Colonic mucosa (tissue), 4 donors: ENCODE results near the gene HOXC5. TPM values are rescaled to one million over a fixed set of nuclear protein-coding genes. Genes with fewer than 3 reads are reported as not detected.

Source experiments
- DNase-seq: peaks from one replicate; pipeline ENCODE4 v3.0.0-alpha.2; 2020
- H3K27ac ChIP-seq: fragments of 200-600 bp; one replicate; pipeline ENCODE4 v1.8.0; 2021
- H3K27me3 ChIP-seq: fragments of 200-600 bp; one replicate; pipeline ENCODE4 v1.8.0; 2021
- H3K36me3 ChIP-seq: fragments of 200-600 bp; one replicate; pipeline ENCODE4 v1.8.0; 2021
- H3K4me1 ChIP-seq: fragments of 200-600 bp; one replicate; pipeline ENCODE4 v1.8.0; 2021; ENCODE audit warnings: mild to moderate bottlenecking
- H3K4me3 ChIP-seq: fragments of 200-600 bp; one replicate; pipeline ENCODE4 v1.8.0; 2021
- H3K9ac ChIP-seq, 2 donors: one replicate each; pipeline ENCODE4 v1.7.0; 2013; ENCODE audit warnings: control low read depth in 2 of 2, low read depth in 2 of 2, low read length in 2 of 2
- H3K9me3 ChIP-seq: fragments of 200-600 bp; one replicate; pipeline ENCODE4 v1.8.0; 2021
- CTCF ChIP-seq: fragments of 200-600 bp; IDR thresholded peaks from one replicate; pipeline ENCODE4 v1.8.0; 2022; ENCODE audit warnings: antibody characterized with exemption, mild to moderate bottlenecking
- intact Hi-C: fragments of 100-400 bp; cut with DNase I; formaldehyde crosslinking; loops from one replicate; pipeline ENCODE4 v1.14.1; 2022
- total RNA-seq, 2 donors: library from RNA; stranded (reverse); fragmentation: NEBNext Ultra II Directional in 1 of 2; extraction: Animal tissue kit (Norgen Biotek cat#: 25700) in 1 of 2; gene quantifications; one replicate each; pipeline ENCODE4 v1.2.1, GENCODE V29; 2021
- donor health status: healthy.
- donor health status: DM: no; HTN: no; CAD: no.
- donor health status: DM: no; HTN: no; CAD: no.

Gene HOXC5
- total RNA-seq, 2 donors from 2014 or later: not detected

GRCh38 chr12:54051026-54051842, 18.4 kb downstream of the HOXC5 start:
- Histone ChIP-seq H3K4me3 (no peak overlapping the region), H3K9ac (no peak overlapping the region), H3K27me3 (peaks cover 87% of the 10 kb centered on the region), H3K36me3 (no peaks in the 10 kb centered on the region), H3K4me1 (no peaks in the 10 kb centered on the region), H3K9me3 (no peaks in the 10 kb centered on the region), H3K27ac (no peak overlapping the region)
- intact Hi-C loops: no loop called here
- no peak for TF ChIP-seq CTCF
- no peak for DNase-seq

GRCh38 chr12:54051874-54052437, 19.1 kb downstream of the HOXC5 start:
- no peak overlapping the region for H3K27ac ChIP-seq
- DNase-seq: peak; percentile 37
- peaks cover 80% of the 10 kb centered on the region for H3K27me3 ChIP-seq
- no peaks in the 10 kb centered on the region for H3K9me3 ChIP-seq
- H3K36me3 ChIP-seq: no peaks in the 10 kb centered on the region
- peak overlapping the region in 1 of 2 donors; percentile 30 for H3K9ac ChIP-seq
- intact Hi-C loops: no loop called here
- TF ChIP-seq CTCF: no peak
- H3K4me1 ChIP-seq: no peaks in the 10 kb centered on the region
- no peak overlapping the region for H3K4me3 ChIP-seq

GRCh38 chr12:54052438-54053002, 19.7 kb downstream of the HOXC5 start:
- no peak overlapping the region for H3K4me3 ChIP-seq
- H3K9me3 ChIP-seq: no peaks in the 10 kb centered on the region
- no peak overlapping the region for H3K9ac ChIP-seq
- H3K4me1 ChIP-seq: no peaks in the 10 kb centered on the region
- intact Hi-C loops: no loop called here
- DNase-seq: no peak
- H3K36me3 ChIP-seq: no peaks in the 10 kb centered on the region
- peaks cover 74% of the 10 kb centered on the region for H3K27me3 ChIP-seq
- no peak overlapping the region for H3K27ac ChIP-seq
- TF ChIP-seq CTCF: no peak

- Histone ChIP-seq H3K9me3 (no peaks in the 10 kb centered on the region), H3K4me3 (peak overlapping the region; percentile 40), H3K9ac (peak overlapping the region in 1 of 2 donors; percentile 67), H3K27ac (no peak overlapping the region), H3K27me3 (peaks cover 72% of the 10 kb centered on the region), H3K4me1 (no peaks in the 10 kb centered on the region), H3K36me3 (no peaks in the 10 kb centered on the region)
- intact Hi-C loops: no loop called here
- TF ChIP-seq CTCF: no peak
- no peak for DNase-seq
Measured at GRCh38 chr12:54053003-54053750, 20.3 kb downstream of the HOXC5 start.
